AG10803 (cell line): ENCODE data around the gene AFAP1.

Source experiments
- DNase-seq: peaks from one replicate; pipeline ENCODE4 v3.0.0; 2010; ENCODE audit warnings: low read depth
- H3K4me3 ChIP-seq: 2 replicates; pipeline ENCODE4 v1.5.1; 2011; ENCODE audit warnings: mild to moderate bottlenecking, low read length, control low read depth
- CTCF ChIP-seq: conservative IDR thresholded peaks from 2 replicates; pipeline ENCODE4 v1.5.1; 2011; ENCODE audit warnings: mild to moderate bottlenecking, low read length, control low read depth, inconsistent platforms

Gene AFAP1

GRCh38 chr4:7892212-7893019 lies 47.2 kb downstream of the AFAP1 start:
- DNase-seq, result peak; percentile 78
- H3K4me3 ChIP-seq, result no peak overlapping the region

GRCh38 chr4:7890635-7891393 lies 48.8 kb downstream of the AFAP1 start:
- H3K4me3 ChIP-seq, result peak overlapping the region; percentile 28; the same call in 1 of the 2 replicates
- TF ChIP-seq CTCF, result no peak
- peak; percentile 95 for DNase-seq

More at GRCh38 chr4:7892212-7893019, 47.2 kb downstream of the AFAP1 start:
- no peak for TF ChIP-seq CTCF

GRCh38 chr4:7887436-7887835 lies 52.2 kb downstream of the AFAP1 start:
- no peak for DNase-seq
- TF ChIP-seq CTCF, result no peak
- no peak overlapping the region for H3K4me3 ChIP-seq

GRCh38 chr4:7886007-7886973 lies 53.4 kb downstream of the AFAP1 start:
- no peak overlapping the region for H3K4me3 ChIP-seq
- DNase-seq, result no peak
- no peak for TF ChIP-seq CTCF

- H3K4me3 ChIP-seq, result no peak overlapping the region
- no peak for TF ChIP-seq CTCF
- no peak for DNase-seq
Observed at GRCh38 chr4:7885216-7886006, 54.2 kb downstream of the AFAP1 start.

- TF ChIP-seq CTCF, result no peak
- H3K4me3 ChIP-seq, result no peak overlapping the region
- DNase-seq, result no peak
Observed at GRCh38 chr4:7880683-7881082, 59.0 kb downstream of the AFAP1 start.
